H1 (cell line): Measurements from ENCODE around the gene UAP1. TPM values are rescaled to one million over a fixed set of nuclear protein-coding genes. Genes with fewer than 3 reads are reported as not detected.

Source experiments
- CTCF ChIA-PET: fragments of 300-600 bp; sonication (Branson Sonifier 250); formaldehyde crosslinking; loops from one replicate; lab custom pipeline; 2021; ENCODE audit not compliant: partially characterized antibody; lab: Charles Lee
- POLR2A ChIA-PET: fragments of 300-600 bp; sonication (Branson Sonifier 250); formaldehyde crosslinking; loops from one replicate; lab custom pipeline; 2021; ENCODE audit warnings: inconsistent platforms; ENCODE audit not compliant: partially characterized antibody; lab: Charles Lee
- DNase-seq, 2 experiments: peaks; one replicate each; pipeline versions ENCODE4 v3.0.0 to v3.0.0-alpha.2; 2010 to 2022; ENCODE audit warnings: low spot score in 2 of 2, low read depth in 1 of 2, mixed read lengths in 1 of 2
- FAIRE-seq: peaks from 2 replicates; lab custom pipeline; 2011; peaks lifted over from hg19 to GRCh38; lab: Jason Lieb, UNC
- H2AFZ ChIP-seq: 2 replicates; pipeline ENCODE4 v1.8.1; 2012; ENCODE audit warnings: low read length, inconsistent platforms
- H2AK5ac ChIP-seq: 2 replicates; pipeline ENCODE4 v1.6.1; 2013; ENCODE audit warnings: low read depth, low read length
- H2BK120ac ChIP-seq: replicated peaks from 2 replicates; pipeline ENCODE3; 2013; ENCODE audit warnings: low read depth, low read length, inconsistent platforms
- H2BK12ac ChIP-seq: 2 replicates; pipeline ENCODE4 v1.6.1; 2013; ENCODE audit warnings: low read depth, low read length
- H2BK15ac ChIP-seq: 2 replicates; pipeline ENCODE4 v1.6.1; 2013; ENCODE audit warnings: low read length
- H2BK20ac ChIP-seq: 2 replicates; pipeline ENCODE4 v1.6.1; 2013; ENCODE audit warnings: low read length
- H2BK5ac ChIP-seq: 2 replicates; pipeline ENCODE4 v1.6.1; 2013; ENCODE audit warnings: low read depth, low read length
- H3K14ac ChIP-seq: 2 replicates; pipeline ENCODE4 v1.6.1; 2013; ENCODE audit warnings: inconsistent platforms; ENCODE audit not compliant: insufficient read length
- H3K18ac ChIP-seq: 2 replicates; pipeline ENCODE4 v1.6.1; 2013; ENCODE audit warnings: low read length; ENCODE audit errors: extremely low read depth
- H3K23ac ChIP-seq: 2 replicates; pipeline ENCODE4 v1.6.1; 2013; ENCODE audit warnings: inconsistent platforms; ENCODE audit not compliant: insufficient read length
- H3K23me2 ChIP-seq: 2 replicates; pipeline ENCODE4 v1.6.1; 2013; ENCODE audit warnings: low read depth, low read length
- H3K27ac ChIP-seq: 2 replicates; pipeline ENCODE4 v1.6.1; 2011; ENCODE audit warnings: low read depth, low read length, inconsistent platforms
- H3K27me3 ChIP-seq, 4 experiments: replicated peaks in 1 of 4; 1 replicate in 1 of 4; 2 replicates in 3 of 4; pipeline versions ENCODE4 v1.6.1 to v1.8.1; 2011 to 2013; ENCODE audit warnings: low read length in 3 of 4, mild to moderate bottlenecking in 3 of 4, inconsistent platforms in 2 of 4, mixed read lengths in 2 of 4, moderate library complexity in 1 of 4; ENCODE audit not compliant: control insufficient read depth in 3 of 4, insufficient read depth in 3 of 4; ENCODE audit errors: extremely low read depth in 1 of 4
- H3K36me3 ChIP-seq, 4 experiments: 2 replicates each; pipeline versions ENCODE4 v1.6.1 to v1.8.1; 2011 to 2013; ENCODE audit warnings: mild to moderate bottlenecking in 4 of 4, low read length in 3 of 4, moderate library complexity in 2 of 4, control low read depth in 1 of 4, inconsistent platforms in 1 of 4; ENCODE audit not compliant: insufficient read depth in 4 of 4, control insufficient read depth in 2 of 4
- H3K4ac ChIP-seq: replicated peaks from 2 replicates; pipeline ENCODE3; 2013; ENCODE audit warnings: low read length, low read depth, mixed read lengths, inconsistent platforms; ENCODE audit not compliant: insufficient read length
- H3K4me1 ChIP-seq, 4 experiments: replicated peaks in 1 of 4; 1 replicate in 1 of 4; 2 replicates in 3 of 4; pipeline versions ENCODE4 v1.6.1 to v1.8.1; 2011 to 2013; ENCODE audit warnings: low read length in 3 of 4, inconsistent platforms in 2 of 4, mixed read lengths in 1 of 4; ENCODE audit not compliant: insufficient read depth in 4 of 4, control insufficient read depth in 3 of 4
- H3K4me2 ChIP-seq, 2 experiments: 2 replicates each; pipeline versions ENCODE4 v1.6.1 to v1.8.1; 2011 to 2013; ENCODE audit warnings: low read depth in 2 of 2, low read length in 2 of 2, control low read depth in 1 of 2, inconsistent platforms in 1 of 2, mild to moderate bottlenecking in 1 of 2; ENCODE audit not compliant: insufficient read depth in 1 of 2
- H3K4me3 ChIP-seq, 4 experiments: fragments of 200-600, 300-600 bp in 1 of 4; sonication (generic), shearing (Covaris generic), sonication (Bioruptor Twin) in 1 of 4; 2 replicates each; pipeline versions ENCODE4 v1.5.1 to v1.8.1; 2011 to 2016; ENCODE audit warnings: low read length in 4 of 4, low read depth in 3 of 4, control low read depth in 2 of 4, inconsistent platforms in 2 of 4, mild to moderate bottlenecking in 2 of 4, mixed read lengths in 1 of 4, moderate library complexity in 1 of 4; ENCODE audit not compliant: insufficient read depth in 2 of 4; ENCODE audit errors: extremely low read depth in 1 of 4
- H3K56ac ChIP-seq: replicated peaks from 2 replicates; pipeline ENCODE3; 2013; ENCODE audit warnings: low read depth, mild to moderate bottlenecking, mixed read lengths, low read length, inconsistent platforms; ENCODE audit not compliant: insufficient read length
- H3K79me1 ChIP-seq: 2 replicates; pipeline ENCODE4 v1.6.1; 2013; ENCODE audit warnings: low read depth, low read length, control low read depth
- H3K79me2 ChIP-seq, 2 experiments: 2 replicates each; pipeline versions ENCODE4 v1.6.1 to v1.8.1; 2012 to 2013; ENCODE audit warnings: low read length in 2 of 2, mild to moderate bottlenecking in 2 of 2, inconsistent platforms in 1 of 2; ENCODE audit not compliant: insufficient read depth in 2 of 2, control insufficient read depth in 1 of 2
- H3K9ac ChIP-seq, 4 experiments: replicated peaks in 1 of 4; 1 replicate in 1 of 4; 2 replicates in 3 of 4; pipeline versions ENCODE4 v1.6.1 to v1.8.1; 2011 to 2013; ENCODE audit warnings: low read depth in 3 of 4, low read length in 3 of 4, control low read depth in 2 of 4, mild to moderate bottlenecking in 2 of 4, moderate library complexity in 2 of 4, inconsistent platforms in 1 of 4; ENCODE audit errors: extremely low read depth in 1 of 4
- H3K9me3 ChIP-seq, 2 experiments: 2 replicates each; pipeline versions ENCODE4 v1.6.1 to v1.8.1; 2012 to 2013; ENCODE audit warnings: mild to moderate bottlenecking in 2 of 2, moderate library complexity in 2 of 2, control low read depth in 1 of 2, inconsistent platforms in 1 of 2, low read depth in 1 of 2, low read length in 1 of 2, mixed read lengths in 1 of 2; ENCODE audit not compliant: insufficient read depth in 2 of 2
- H4K20me1 ChIP-seq, 2 experiments: replicated peaks in 1 of 2; 2 replicates each; pipeline versions ENCODE3 to v1.8.1; 2011 to 2013; ENCODE audit warnings: inconsistent platforms in 2 of 2, low read length in 2 of 2, mild to moderate bottlenecking in 1 of 2; ENCODE audit not compliant: insufficient read depth in 2 of 2, control insufficient read depth in 1 of 2
- H4K5ac ChIP-seq: 2 replicates; pipeline ENCODE4 v1.6.1; 2013; ENCODE audit warnings: low read length, low read depth, mixed read lengths, inconsistent platforms; ENCODE audit not compliant: insufficient read length
- H4K8ac ChIP-seq: 2 replicates; pipeline ENCODE4 v1.8.0; 2013; ENCODE audit warnings: mild to moderate bottlenecking, moderate library complexity, low read length, inconsistent platforms; ENCODE audit not compliant: insufficient read depth; ENCODE audit errors: extremely low read depth
- H4K91ac ChIP-seq: replicated peaks from 2 replicates; pipeline ENCODE3; 2013; ENCODE audit warnings: low read length, mixed read lengths, inconsistent platforms; ENCODE audit not compliant: insufficient read length
- CREB1 ChIP-seq: IDR thresholded peaks from 2 replicates; pipeline ENCODE4 v1.6.1; 2012; ENCODE audit warnings: inconsistent platforms
- EZH2 ChIP-seq: fragments of 200-600 bp; sonication (generic); IDR thresholded peaks from 2 replicates; pipeline ENCODE4 v1.7.1; 2012; ENCODE audit warnings: low read depth, mild to moderate bottlenecking, moderate library complexity, low read length, inconsistent platforms; ENCODE audit not compliant: severe bottlenecking
- GABPA ChIP-seq: IDR thresholded peaks from 2 replicates; pipeline ENCODE4 v1.6.1; 2011; ENCODE audit warnings: mild to moderate bottlenecking, low read length, moderate library complexity, borderline replicate concordance; ENCODE audit not compliant: insufficient read depth
- PHF8 ChIP-seq: fragments of 200-600 bp; sonication (generic); conservative IDR thresholded peaks from 2 replicates; pipeline ENCODE4 v1.7.1; 2012; ENCODE audit warnings: low read depth, mild to moderate bottlenecking, inconsistent platforms, low read length, moderate library complexity
- POLR2A ChIP-seq, 2 experiments: IDR thresholded peaks; 1 replicate in 1 of 2; 2 replicates in 1 of 2; pipeline ENCODE4 v1.6.1; 2011; ENCODE audit warnings: low read depth in 2 of 2, low read length in 2 of 2, mild to moderate bottlenecking in 2 of 2; ENCODE audit errors: control extremely low read depth in 1 of 2
- RNF2 ChIP-seq: fragments of 200-900, 300-1000 bp; sonication (generic); IDR thresholded peaks from 2 replicates; pipeline ENCODE4 v1.7.1; 2016; ENCODE audit warnings: borderline replicate concordance, low read depth, mild to moderate bottlenecking, antibody characterized with exemption, low read length; ENCODE audit not compliant: poor library complexity, severe bottlenecking; ENCODE audit errors: missing control alignments
- TBP ChIP-seq: IDR thresholded peaks from 2 replicates; pipeline ENCODE4 v1.6.1; 2011; ENCODE audit warnings: low read depth, low read length, improper control_type of control experiment
- whole genome bisulfite sequencing, 2 experiments: shearing (Covaris generic) in 1 of 2; methylation state at CpG; one replicate each; pipeline versions ENCODE4 v1.1.6 to v1.1.7; 2013 to 2015; ENCODE audit warnings: low lambda C conversion rate in 2 of 2, mixed read lengths in 2 of 2, inconsistent platforms in 1 of 2, low coverage in 1 of 2, missing lambda C conversion rate in 1 of 2; ENCODE audit not compliant: insufficient replicate concordance in 2 of 2, insufficient coverage in 1 of 2, insufficient read length in 1 of 2; ENCODE audit errors: extremely low coverage in 1 of 2, missing lambda C conversion rate in 1 of 2; 5-methylcytosine and 5-hydroxymethylcytosine counted together
- polyA plus RNA-seq, 7 experiments: library from polyadenylated mRNA; depleted of rRNA in 3 of 7; stranded (reverse) in 5 of 7; unstranded in 2 of 7; fragments of >200 nt in 5 of 7; fragments of 200-250 nt in 2 of 7; gene quantifications; 1 replicate in 5 of 7; 2 replicates in 1 of 7; 4 replicates in 1 of 7; pipeline versions ENCODE4 v1.2.1 to v1.2.3, GENCODE V29; 2011 to 2013; ENCODE audit warnings: missing spikeins in 2 of 7, mixed read lengths in 2 of 7
- total RNA-seq: library from RNA; stranded (reverse); fragmentation: NEBNext Ultra II Directional; extraction: Animal tissue kit (Norgen Biotek cat#: 25700); gene quantifications from 2 replicates; pipeline ENCODE4 v1.2.1, GENCODE V29; 2021
- TF ChIP-seq, protein P1 (sequence below): IDR thresholded peaks from 2 replicates; pipeline ENCODE4 v1.6.1; 2012; ENCODE audit warnings: inconsistent platforms

Gene UAP1
- total and polyA plus RNA-seq, 2 of the 8 experiments (the other 6 are each of a cell fraction or from before 2014, with no cell fraction given) = 9.4 to 32.9 TPM

DNA sequence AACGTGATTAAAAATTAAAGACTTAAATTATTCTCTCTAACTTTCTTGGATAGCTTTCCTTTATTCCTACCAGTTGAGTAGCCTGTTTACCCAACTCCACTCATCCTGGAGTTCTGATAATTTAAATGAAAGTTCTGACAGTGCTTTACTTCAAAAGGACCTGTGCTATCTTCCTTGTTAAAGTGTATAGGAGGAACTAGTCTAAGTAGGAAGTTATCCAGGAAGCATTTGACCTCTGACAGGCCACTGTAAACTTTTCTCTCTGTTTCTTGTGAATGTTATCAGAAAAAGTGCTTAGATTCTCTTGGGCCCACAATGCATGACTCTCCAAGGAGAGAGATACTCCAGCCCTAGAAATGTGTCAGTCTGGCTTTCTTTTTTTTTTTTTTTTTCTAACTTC lies 9.2 kb downstream of the UAP1 start:
- H4K8ac ChIP-seq = no peak overlapping the region
- no peak overlapping the region for H4K5ac ChIP-seq
- H2AFZ ChIP-seq = no peak overlapping the region
- H4K91ac ChIP-seq = no peak overlapping the region
- CTCF ChIA-PET = interaction anchor here (0.6 kb wide), 1 partner anchor 510 kb away, joined by 3 read pairs; no protein-coding TSS in a partner anchor
- no peak overlapping the region for H3K4ac ChIP-seq
- no peak overlapping the region for H3K4me3 ChIP-seq
- DNase-seq (no peak), FAIRE-seq (no peak)
- H3K27me3 ChIP-seq = no peaks in the 10 kb centered on the region
- no peak overlapping the region for H3K4me2 ChIP-seq
- no peaks in the 10 kb centered on the region for H3K79me2 ChIP-seq
- no peak overlapping the region for H3K9ac ChIP-seq
- H3K27ac ChIP-seq = no peak overlapping the region
- H3K14ac ChIP-seq = no peak overlapping the region
- no peak overlapping the region for H2BK5ac ChIP-seq
- 96% methylated on average over 1 of the region's 1 CpG; no CpG with 5 or more reads in 1 of the 2 experiments for whole genome bisulfite sequencing, 2 experiments
- H3K18ac ChIP-seq = no peak overlapping the region
- POLR2A ChIA-PET = interaction anchor here (1.6 kb wide), 1 partner anchor 9 kb away, joined by 6 read pairs; the partner anchor contains the start of gene UAP1
- H3K56ac ChIP-seq = no peak overlapping the region
- no peak overlapping the region for H2AK5ac ChIP-seq
- H2BK120ac ChIP-seq = no peak overlapping the region
- TF ChIP-seq TBP = no peak
- no peak for TF ChIP-seq GABPA
- no peak for TF ChIP-seq EZH2
- TF ChIP-seq, protein P1, sequence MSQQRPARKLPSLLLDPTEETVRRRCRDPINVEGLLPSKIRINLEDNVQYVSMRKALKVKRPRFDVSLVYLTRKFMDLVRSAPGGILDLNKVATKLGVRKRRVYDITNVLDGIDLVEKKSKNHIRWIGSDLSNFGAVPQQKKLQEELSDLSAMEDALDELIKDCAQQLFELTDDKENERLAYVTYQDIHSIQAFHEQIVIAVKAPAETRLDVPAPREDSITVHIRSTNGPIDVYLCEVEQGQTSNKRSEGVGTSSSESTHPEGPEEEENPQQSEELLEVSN = no peak
- no peak for TF ChIP-seq POLR2A (IDR thresholded peaks at IDR 0.05; ENCODE audit: control extremely low read depth in 1 of 2, low read depth in 2 of 2, low read length in 2 of 2)
- TF ChIP-seq RNF2 = no peak
- no peak for TF ChIP-seq CREB1
- no peak for TF ChIP-seq PHF8
- H3K23ac ChIP-seq = no peak overlapping the region
- H2BK20ac ChIP-seq = no peak overlapping the region
- H3K36me3 ChIP-seq = no peaks in the 10 kb centered on the region
- H2BK15ac ChIP-seq = no peak overlapping the region
- H3K4me1 ChIP-seq = no peaks in the 10 kb centered on the region
- H4K20me1 ChIP-seq = peaks cover 0 to 2% of the 10 kb centered on the region in 2 experiments
- H3K23me2 ChIP-seq = no peaks in the 10 kb centered on the region
- H2BK12ac ChIP-seq = no peak overlapping the region
- H3K9me3 ChIP-seq = no peaks in the 10 kb centered on the region
- H3K79me1 ChIP-seq = no peaks in the 10 kb centered on the region
